HepG2 (cell line): ENCODE data around the gene FAM3B. TPM values are rescaled to one million over a fixed set of nuclear protein-coding genes. Genes with fewer than 3 reads are reported as not detected.
A peak's percentile ranks its signal among the peaks of the same experiment; 100 is the strongest.

Experiments
- CAMTA2 ChIP-seq: sonication (generic); formaldehyde crosslinking; IDR thresholded peaks from 2 replicates; pipeline ENCODE4 v1.4.0; 2020; ENCODE audit warnings: mild to moderate bottlenecking, missing genetic modification reagents, borderline replicate concordance
- CREM ChIP-seq, 2 experiments: sonication (generic) in 1 of 2; formaldehyde crosslinking in 1 of 2; IDR thresholded peaks; 2 replicates each; pipeline versions ENCODE4 v1.4.0 to v1.6.1; 2016 to 2020; ENCODE audit warnings: antibody characterized with exemption in 1 of 2, mild to moderate bottlenecking in 1 of 2, missing genetic modification reagents in 1 of 2
- HIC2 ChIP-seq: sonication (generic); formaldehyde crosslinking; IDR thresholded peaks from 2 replicates; pipeline ENCODE4 v1.9.0; 2022; ENCODE audit warnings: low read depth, missing genetic modification reagents
- KAT2B ChIP-seq: fragments of 150-350 bp; IDR thresholded peaks from 2 replicates; pipeline ENCODE4 v1.6.1; 2014; ENCODE audit warnings: low read depth, low read length, borderline replicate concordance
- KLF6 ChIP-seq: IDR thresholded peaks from 2 replicates; pipeline ENCODE4 v1.8.0; 2016; ENCODE audit warnings: missing biosample characterization, missing genetic modification reagents
- MAX ChIP-seq: IDR thresholded peaks from 2 replicates; pipeline ENCODE4 v1.6.1; 2012; ENCODE audit warnings: inconsistent platforms
- MNT ChIP-seq: fragments of 450-650 bp; IDR thresholded peaks from 2 replicates; pipeline ENCODE4 v1.6.1; 2016
- MZF1 ChIP-seq: sonication (generic); formaldehyde crosslinking; IDR thresholded peaks from 2 replicates; pipeline ENCODE4 v1.8.1; 2023; ENCODE audit warnings: mild to moderate bottlenecking, missing genetic modification reagents, borderline replicate concordance
- PAXIP1 ChIP-seq: sonication (generic); formaldehyde crosslinking; conservative IDR thresholded peaks from 2 replicates; pipeline ENCODE4 v1.4.0; 2020; ENCODE audit warnings: mild to moderate bottlenecking, missing genetic modification reagents, moderate library complexity
- SP4 ChIP-seq: sonication (generic); formaldehyde crosslinking; IDR thresholded peaks from 2 replicates; pipeline ENCODE4 v1.8.1; 2023; ENCODE audit warnings: mild to moderate bottlenecking, missing genetic modification reagents
- TRAFD1 ChIP-seq: sonication (generic); formaldehyde crosslinking; IDR thresholded peaks from 2 replicates; pipeline ENCODE4 v1.5.1; 2020; ENCODE audit warnings: missing genetic modification reagents, mild to moderate bottlenecking, borderline replicate concordance
- ZMYM3 ChIP-seq: sonication (generic); formaldehyde crosslinking; IDR thresholded peaks from 2 replicates; pipeline ENCODE4 v1.5.1; 2020; ENCODE audit warnings: mild to moderate bottlenecking, missing genetic modification reagents
- ZNF333 ChIP-seq: sonication (generic); formaldehyde crosslinking; IDR thresholded peaks from 2 replicates; pipeline ENCODE4 v1.4.0; 2020; ENCODE audit warnings: mild to moderate bottlenecking, missing genetic modification reagents, borderline replicate concordance
- ZNF619 ChIP-seq: sonication (generic); formaldehyde crosslinking; IDR thresholded peaks from 2 replicates; pipeline ENCODE4 v1.4.0; 2020; ENCODE audit warnings: mild to moderate bottlenecking, missing genetic modification reagents
- ZNF629 ChIP-seq: sonication (generic); formaldehyde crosslinking; conservative IDR thresholded peaks from 2 replicates; pipeline ENCODE4 v1.5.0; 2020; ENCODE audit warnings: missing genetic modification reagents
- ZNF652 ChIP-seq: IDR thresholded peaks from 2 replicates; pipeline ENCODE4 v1.6.1; 2016; ENCODE audit warnings: low read depth, borderline replicate concordance
- ZNF784 ChIP-seq: sonication (generic); formaldehyde crosslinking; IDR thresholded peaks from 2 replicates; pipeline ENCODE4 v1.5.1; 2020; ENCODE audit warnings: missing genetic modification reagents, mild to moderate bottlenecking, borderline replicate concordance
- polyA plus RNA-seq, 8 experiments: library from polyadenylated mRNA; depleted of rRNA in 3 of 8; stranded (reverse) in 7 of 8; unstranded in 1 of 8; fragments of >200 nt; fragmentation: Illumina TruSeq in 4 of 8; extraction: Trizol in 4 of 8; gene quantifications; 2 replicates each; pipeline versions ENCODE4 v1.2.1 to v1.2.3, GENCODE V29; 2011 to 2016; ENCODE audit warnings: low read depth in 4 of 8, missing spikeins in 1 of 8, mixed read lengths in 1 of 8; ENCODE audit not compliant: insufficient read depth in 1 of 8
- total RNA-seq, 5 experiments: library from RNA; depleted of rRNA; stranded (reverse); fragments of >200 nt; fragmentation: Illumina TruSeq; extraction: Trizol; gene quantifications; 2 replicates each; pipeline ENCODE4 v1.2.3, GENCODE V29; 2016; ENCODE audit warnings: low read depth in 1 of 5

FAM3B gene
- total and polyA plus RNA-seq, 2 of the 13 experiments (the other 11 are each of a cell fraction or from before 2014, with no cell fraction given), result 46.5 to 62.0 TPM

GRCh38 chr21:41361053-41361785 is 44.6 kb downstream of the FAM3B start (continued):
- TF ChIP-seq KLF6 (CRISPR knock-in tag) (no peak), ZNF333 (CRISPR knock-in tag) (no peak), MZF1 (CRISPR knock-in tag) (no peak), KAT2B (no peak), MAX (peak; percentile 76), HIC2 (CRISPR knock-in tag) (peak; percentile 57; the same call in 1 of the 2 replicates), CAMTA2 (CRISPR knock-in tag) (no peak), ZNF629 (CRISPR knock-in tag) (no peak), CREM (IDR thresholded peaks at IDR 0.05) (no peak), CREM (CRISPR knock-in tag; IDR thresholded peaks at IDR 0.05) (no peak), PAXIP1 (CRISPR knock-in tag) (no peak), ZMYM3 (CRISPR knock-in tag) (peak; percentile 50), ZNF652 (CRISPR knock-in tag) (no peak), ZNF619 (CRISPR knock-in tag) (no peak), SP4 (no peak), MNT (0 out of 2 replicates have a peak, but pooled peaks have one; percentile 9), ZNF784 (CRISPR knock-in tag) (0 out of 2 replicates have a peak, but pooled peaks have one; percentile 1), TRAFD1 (CRISPR knock-in tag) (no peak)
